Cerebellar nuclear complex (tissue), 1 donor: Measurements from ENCODE around the gene MDC1.

Experiments used
- DNase-seq, 2 experiments: peaks; one replicate each; lab custom pipeline; 2025; lab: John Stamatoyannopoulos, UW

Gene MDC1

DNA sequence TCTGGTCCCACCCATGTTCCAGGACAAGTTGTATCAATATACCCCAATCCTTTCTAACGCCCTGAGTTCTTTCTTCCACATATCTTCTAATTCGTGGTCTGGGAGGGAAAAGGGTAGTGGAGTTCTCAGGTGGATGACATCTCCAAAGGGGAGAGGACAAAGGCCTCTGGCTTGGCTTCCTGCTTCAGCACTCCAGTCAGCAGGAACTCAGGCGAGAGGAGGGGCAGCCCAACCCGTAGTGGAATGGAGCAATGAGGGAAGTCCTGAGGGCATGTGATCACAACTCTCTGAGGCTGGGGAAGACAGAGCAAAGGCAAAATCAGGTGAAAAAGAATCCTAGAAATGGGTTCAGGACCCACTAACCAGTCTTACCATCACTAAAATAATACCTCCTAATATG, 16.7 kb downstream of the MDC1 start:
- DNase-seq: no peak

DNA sequence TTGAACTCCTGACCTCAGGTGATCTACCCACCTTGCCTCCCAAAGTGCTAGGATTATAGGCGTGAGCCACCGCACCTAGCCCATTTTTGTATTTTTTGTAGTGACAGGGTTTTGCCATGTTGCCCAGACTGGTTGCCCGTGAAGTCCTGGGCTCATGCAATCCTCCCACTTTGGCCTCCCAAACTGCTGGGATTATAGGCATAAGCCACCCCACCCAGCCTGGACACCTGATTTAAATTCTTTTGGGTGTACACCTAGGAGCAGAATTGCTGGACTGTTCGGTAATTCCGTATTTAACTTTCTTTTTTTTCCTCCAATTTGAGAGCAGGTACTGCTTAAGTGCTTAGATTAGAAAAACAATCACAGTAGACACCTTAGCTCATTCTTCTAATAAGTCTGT, 20.6 kb downstream of the MDC1 start:
- DNase-seq: no peak

DNA sequence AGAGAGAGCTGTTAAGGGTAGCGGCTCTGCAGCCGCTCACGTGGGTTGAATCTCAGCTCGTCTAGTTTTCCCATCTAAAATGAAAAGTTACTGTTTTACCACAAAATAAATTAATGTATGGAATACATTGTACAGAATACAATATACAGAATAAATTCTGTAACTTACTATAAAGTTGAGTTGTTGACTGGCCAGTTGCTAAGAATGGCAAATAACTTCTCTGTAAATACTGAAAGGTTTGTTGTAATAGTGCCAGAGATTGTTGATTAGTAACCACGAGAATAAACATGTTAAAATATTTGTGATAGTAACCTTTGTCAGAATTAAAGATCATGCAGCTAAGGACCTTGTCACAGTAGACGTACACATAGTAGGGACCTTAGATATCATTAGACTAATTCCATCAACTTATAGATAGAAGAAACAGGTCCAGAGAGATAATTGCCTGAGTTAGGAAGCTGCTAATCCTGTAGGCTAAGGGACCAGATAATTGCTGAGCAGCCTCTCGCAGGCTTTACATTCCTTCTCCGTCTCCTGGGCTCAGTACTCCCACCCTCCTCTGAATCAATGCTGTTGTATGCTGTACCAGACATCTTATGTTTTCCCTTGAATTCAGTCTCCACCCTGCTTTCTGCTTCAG, 25.8 kb downstream of the MDC1 start:
- no peak for DNase-seq

GRCh38 chr6:30690403-30691207, 26.5 kb downstream of the MDC1 start, which contains the start of gene NRM:
TSS of gene NRM (minus strand) at chr6:30690984. CDS start at chr6:30690974, 10 bp downstream.
- peak in 1 of 2 experiments; percentile 21 for DNase-seq

DNA sequence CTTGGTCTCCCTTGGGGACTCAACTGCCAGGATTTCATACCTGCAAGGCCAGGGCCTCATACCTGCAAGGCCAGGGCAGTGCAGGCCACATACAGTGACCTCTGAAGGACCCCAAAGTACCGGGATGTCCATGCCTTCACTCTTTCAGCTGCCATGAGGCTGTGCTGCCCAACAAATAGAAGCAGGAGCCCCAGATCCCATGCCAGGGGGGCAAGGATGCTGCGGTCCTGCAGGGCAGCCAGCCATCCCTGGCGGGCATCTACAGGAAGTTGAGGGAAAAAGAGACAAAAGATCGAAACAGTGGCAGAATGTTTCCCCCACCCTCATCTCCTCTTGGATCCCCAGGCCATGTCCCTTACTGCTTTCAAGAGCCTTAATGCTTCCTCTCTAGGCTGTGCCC, 27.1 kb downstream of the MDC1 start:
- DNase-seq: no peak

- no peak for DNase-seq
Measured at GRCh38 chr6:30689022-30689865, 27.8 kb downstream of the MDC1 start.

GRCh38 chr6:30688569-30688968, 28.5 kb downstream of the MDC1 start:
- no peak for DNase-seq

DNA sequence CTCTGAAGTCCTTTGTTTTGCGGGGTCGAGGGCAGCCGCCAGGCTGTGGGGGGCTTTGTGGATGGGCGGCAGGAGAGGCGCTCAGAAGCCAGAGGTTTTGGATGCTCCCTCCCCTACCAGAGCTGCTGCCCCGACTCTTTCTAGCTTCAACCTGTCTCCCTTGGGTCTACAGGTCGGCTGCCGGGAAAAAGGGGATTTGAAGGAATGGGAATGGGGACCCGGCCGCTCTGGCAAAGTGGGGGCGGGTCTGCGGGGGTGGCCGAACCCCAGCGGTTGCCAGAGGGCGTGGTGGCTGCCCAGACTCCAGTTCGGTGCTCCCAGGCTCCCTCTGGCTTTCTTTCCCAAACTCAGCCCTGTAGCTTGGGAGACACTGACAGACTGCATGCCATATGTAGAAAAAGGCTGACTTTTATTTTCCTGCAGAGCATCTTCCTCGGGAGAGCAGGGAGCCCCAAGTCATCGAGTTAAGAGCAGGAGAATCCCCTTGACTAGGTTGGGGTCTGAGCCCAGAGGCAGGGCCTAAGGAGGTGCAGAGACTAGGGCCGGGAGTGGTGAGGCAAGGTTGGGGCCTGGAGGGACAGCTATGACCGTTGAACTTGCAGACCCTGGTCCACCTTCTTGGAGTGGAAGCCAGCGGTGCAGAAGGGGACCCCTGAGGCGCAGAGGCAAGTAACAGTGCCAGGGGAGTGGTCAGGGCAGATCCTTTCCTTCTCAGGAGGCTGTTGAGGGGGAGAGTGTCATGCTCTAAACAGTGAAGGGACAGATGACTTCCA, 29.2 kb downstream of the MDC1 start:
- DNase-seq: no peak

GRCh38 chr6:30686908-30687658, 30.0 kb downstream of the MDC1 start:
- no peak for DNase-seq

GRCh38 chr6:30686009-30686907, 30.8 kb downstream of the MDC1 start, which contains the start of gene PPP1R18:
TSS of gene PPP1R18 (minus strand) at chr6:30686645. CDS start at chr6:30686018, 627 bp downstream.
- DNase-seq: no peak

GRCh38 chr6:30685157-30686008, 31.7 kb downstream of the MDC1 start:
- DNase-seq: no peak

GRCh38 chr6:30684386-30685156, 32.5 kb downstream of the MDC1 start:
- no peak for DNase-seq

- no peak for DNase-seq
Measured at GRCh38 chr6:30683980-30684338, 33.1 kb downstream of the MDC1 start.

GRCh38 chr6:30683183-30683979, 33.7 kb downstream of the MDC1 start:
- no peak for DNase-seq

- DNase-seq: no peak
Measured at GRCh38 chr6:30682143-30683117, 34.7 kb downstream of the MDC1 start.

DNA sequence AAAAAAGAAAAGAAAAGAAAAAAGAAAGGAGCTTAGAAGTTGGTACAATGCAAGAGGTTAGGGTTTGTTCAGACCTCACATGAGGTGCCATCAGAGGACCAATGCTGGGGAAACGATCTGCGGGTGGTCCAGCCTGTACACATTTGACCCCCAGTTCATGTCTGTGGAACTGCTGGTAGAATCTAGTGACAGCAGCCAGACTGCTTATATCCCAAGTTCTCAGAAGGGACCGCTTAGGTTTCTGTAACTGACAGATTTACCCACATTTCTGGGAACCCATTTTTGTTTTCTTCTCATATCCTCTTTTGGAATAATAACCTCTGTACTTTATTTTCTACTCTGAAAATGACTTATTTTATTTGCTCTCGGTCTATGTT, 35.3 kb downstream of the MDC1 start:
- no peak for DNase-seq
